ENCODE data around the gene CLIC1.

Gene CLIC1

GRCh38 chr6:31740397-31741223 is 4.3 kb upstream of the CLIC1 start:
- peak in 1 of 58 donors; percentile 34 for DNase-seq

DNA sequence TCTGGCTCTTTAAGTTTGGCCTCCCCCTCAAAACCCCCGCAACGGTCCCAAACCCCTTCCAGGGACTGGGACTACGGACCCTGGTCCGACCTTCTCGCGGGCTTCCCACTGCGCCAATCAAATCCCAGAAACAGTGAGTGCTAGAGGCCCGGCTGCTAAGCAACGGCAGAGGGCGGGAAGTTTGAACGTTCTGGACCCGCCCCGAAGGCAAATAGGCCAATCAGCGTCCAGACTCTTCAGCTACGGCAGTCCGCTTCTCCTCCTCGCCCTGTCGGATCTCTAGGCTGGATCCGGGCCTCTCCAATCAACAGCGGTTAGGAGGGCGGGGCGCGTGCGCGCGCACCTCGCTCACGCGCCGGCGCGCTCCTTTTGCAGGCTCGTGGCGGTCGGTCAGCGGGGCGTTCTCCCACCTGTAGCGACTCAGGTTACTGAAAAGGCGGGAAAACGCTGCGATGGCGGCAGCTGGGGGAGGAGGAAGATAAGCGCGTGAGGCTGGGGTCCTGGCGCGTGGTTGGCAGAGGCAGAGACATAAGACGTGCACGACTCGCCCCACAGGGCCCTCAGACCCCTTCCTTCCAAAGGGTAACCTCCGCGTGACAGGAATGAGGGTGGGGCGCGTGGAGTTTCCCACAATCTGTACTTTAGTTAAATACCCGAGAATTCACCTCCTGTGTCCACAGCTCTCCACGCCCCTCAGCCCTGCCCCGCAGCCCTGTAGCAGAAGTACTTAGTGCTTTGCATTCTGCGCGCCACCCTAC is 3.5 kb upstream of the CLIC1 start, which contains the start of gene MSH5:
Gene MSH5, plus strand, starts transcription at position 367 of the 758 bp plus-strand sequence. CDS start 462 bp downstream, outside the sequence.
- peak; percentile 71 to 98 (median 96) for DNase-seq

DNA sequence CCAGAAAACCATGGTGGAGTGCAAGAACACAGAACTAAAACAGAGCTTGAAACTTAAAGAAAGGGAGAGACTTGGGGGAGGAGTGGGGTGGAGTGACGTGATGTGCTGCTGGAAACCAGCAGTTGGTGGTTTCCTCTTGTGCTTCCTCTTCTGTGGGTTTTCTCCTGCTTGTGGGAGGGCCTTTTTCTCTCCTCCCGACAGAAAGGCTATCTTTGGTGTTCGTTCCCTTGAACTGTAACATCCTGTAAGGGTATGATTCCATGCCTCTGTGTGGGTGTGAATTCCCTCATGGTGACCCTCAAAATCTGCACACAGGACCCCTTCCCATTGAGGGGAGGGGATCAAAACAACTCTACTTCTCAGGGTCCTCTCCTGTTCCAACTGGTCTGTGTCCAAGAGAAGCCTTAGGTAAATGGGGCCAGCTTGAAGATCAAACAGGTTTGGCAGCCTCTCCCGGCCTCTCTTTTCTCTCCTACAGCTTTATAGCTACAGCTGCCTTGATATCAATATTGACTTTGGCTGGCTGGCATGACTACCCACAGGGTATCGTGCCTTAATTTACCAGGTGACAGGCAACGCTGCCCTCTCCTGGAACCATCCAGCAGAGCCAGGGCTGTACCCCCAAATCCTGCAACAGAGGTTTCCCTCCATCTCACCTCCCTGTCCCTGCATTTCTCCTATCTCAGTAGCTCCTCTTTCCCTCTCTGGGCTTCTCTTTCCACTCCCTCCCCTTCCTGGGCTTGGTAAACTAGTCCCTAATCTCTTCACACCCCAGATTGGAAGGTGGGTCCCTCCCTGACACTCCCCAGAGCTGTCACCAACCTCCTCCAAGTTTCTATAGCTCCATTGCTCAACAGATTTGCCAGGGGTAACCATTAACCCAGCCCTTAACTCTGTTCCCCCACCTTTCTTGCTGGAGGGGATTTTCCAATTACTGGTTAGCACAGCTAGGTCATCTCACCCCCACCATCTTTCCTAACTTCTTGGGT is 2.0 kb upstream of the CLIC1 start:
- peak in 10 of 58 donors; percentile 6 to 53 (median 18) for DNase-seq

DNA sequence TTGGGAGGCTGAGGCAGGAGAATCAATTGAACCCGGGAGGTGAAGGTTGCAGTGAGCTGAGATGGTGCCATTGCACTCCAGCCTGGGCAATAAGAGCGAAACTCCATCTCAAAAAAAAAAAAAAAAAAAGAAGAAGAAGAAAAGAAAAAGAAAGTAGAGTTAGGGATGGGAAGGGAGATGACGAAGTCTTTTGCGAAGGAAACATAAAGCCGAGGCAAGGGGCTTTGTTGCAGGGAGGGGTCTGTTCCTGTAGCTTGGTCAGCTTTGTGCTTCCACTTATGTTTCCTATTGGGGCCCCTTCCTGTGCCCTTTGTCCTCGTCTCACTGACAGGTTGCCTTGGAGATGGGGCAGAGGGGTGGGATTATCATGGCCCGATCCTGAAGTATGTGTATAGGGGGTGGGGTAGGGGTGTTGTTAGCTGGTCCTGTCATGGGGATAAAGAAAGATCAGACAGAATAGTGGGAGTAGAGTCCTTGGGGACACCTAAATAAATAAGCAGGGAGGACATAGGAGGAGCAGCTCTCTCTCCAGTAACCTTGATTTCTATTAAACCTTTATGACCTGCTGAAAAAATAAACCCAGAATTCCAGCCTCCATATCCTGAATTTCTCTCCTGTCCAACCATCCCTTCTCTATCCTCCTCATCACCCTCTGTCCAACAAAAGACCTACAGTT is 1.1 kb upstream of the CLIC1 start:
- no peak for DNase-seq

- no peak for DNase-seq
Observed at GRCh38 chr6:31736768-31737314, 511 bp upstream of the CLIC1 start.

DNA sequence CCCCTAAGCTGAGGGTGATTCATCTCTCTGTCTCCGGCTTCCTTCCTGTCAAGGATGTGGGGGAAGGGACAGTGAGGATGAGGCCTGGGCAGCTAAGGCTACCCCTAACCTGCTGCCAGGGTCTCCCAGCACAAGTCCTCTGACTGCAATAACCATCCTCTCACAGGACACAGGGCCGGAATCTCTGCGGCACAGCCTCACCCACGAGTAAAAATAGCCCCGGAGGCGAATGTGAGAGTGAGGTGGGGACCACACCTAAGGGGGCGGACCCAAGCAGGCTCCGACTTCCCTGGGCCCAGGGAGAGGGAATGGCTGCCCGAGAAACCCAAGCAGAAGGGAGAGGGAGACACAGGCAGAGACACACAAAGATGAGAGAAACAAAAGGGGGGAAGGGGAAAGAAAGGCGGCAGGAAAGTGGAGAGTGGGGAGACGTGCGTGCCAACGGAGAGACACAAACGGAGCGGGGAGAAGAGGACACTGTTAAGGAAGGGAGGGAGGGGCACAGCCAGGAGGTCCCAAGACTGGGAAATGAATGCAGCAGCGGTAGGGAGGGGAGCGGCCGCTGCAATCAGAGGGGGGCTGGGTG is 1.4 kb downstream of the CLIC1 start:
- DNase-seq, result peak in 2 of 58 donors; percentile 22 to 30

DNA sequence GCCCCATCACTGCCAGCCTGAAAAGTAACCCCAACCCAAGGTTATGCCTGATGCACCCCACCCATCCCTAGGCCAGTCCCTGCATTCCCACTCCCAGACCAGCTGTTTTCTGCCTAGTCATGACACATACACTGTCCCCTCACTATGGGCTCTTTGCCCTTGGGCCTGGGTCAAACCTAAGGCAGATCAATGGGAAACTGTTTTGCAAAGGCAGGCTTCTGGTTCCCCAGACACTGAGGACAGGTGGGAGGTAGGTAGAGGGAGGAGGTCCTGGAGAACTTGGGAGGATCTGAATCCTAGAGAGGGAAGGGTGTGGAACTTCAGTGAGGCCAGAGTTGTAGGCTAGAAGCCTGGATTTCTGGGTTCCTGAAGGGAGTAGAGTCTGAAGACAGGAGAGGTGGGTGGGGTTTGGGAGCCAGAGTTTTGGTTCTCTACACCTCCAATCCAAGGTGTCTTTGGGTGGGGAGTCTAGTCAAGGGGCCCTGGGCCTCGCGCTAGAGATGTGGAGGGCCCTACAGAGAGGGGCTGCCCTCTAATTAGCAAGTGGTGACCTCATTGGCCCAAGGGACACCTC is 2.0 kb downstream of the CLIC1 start:
- DNase-seq, result no peak

GRCh38 chr6:31733734-31734133 is 2.6 kb downstream of the CLIC1 start:
- no peak for DNase-seq

- DNase-seq, result no peak
Observed at GRCh38 chr6:31732029-31732428, 4.3 kb downstream of the CLIC1 start.

GRCh38 chr6:31730631-31731086 is 5.7 kb downstream of the CLIC1 start:
- no peak for DNase-seq

GRCh38 chr6:31729979-31730630 is 6.2 kb downstream of the CLIC1 start:
- peak in 50 of 58 donors; percentile 27 to 79 (median 57) for DNase-seq

GRCh38 chr6:31729515-31729978 is 6.8 kb downstream of the CLIC1 start:
- peak in 57 of 58 donors; percentile 18 to 89 (median 77) for DNase-seq

- DNase-seq, result no peak
Observed at GRCh38 chr6:31728767-31729514, 7.4 kb downstream of the CLIC1 start, which contains the start of gene DDAH2. DDAH2 (minus strand) TSS chr6:31729299; CDS start chr6:31729161, 138 bp downstream.

GRCh38 chr6:31727717-31728671 is 8.3 kb downstream of the CLIC1 start:
- no peak for DNase-seq

GRCh38 chr6:31727034-31727716 is 9.2 kb downstream of the CLIC1 start:
- DNase-seq, result peak in 2 of 58 donors; percentile 23 to 29
